Measurements from ENCODE around the gene FNBP1. TPM values are rescaled to one million over a fixed set of nuclear protein-coding genes. Genes with fewer than 3 reads are reported as not detected.
"Not testable (repeated sequence)": the region's sequence is repeated elsewhere in the genome, so short reads cannot be mapped to it uniquely, and the experiment has no call there.

FNBP1 gene
- total RNA-seq, 1 donor = 67.9 TPM

GRCh38 chr9:129899620-129900019, 143.4 kb downstream of the FNBP1 start:
- no peak for DNase-seq (ENCODE audit: low read depth in 2 of 3, low spot score in 2 of 3)

- DNase-seq (ENCODE audit: low read depth in 2 of 3, low spot score in 2 of 3) = no peak
Observed at GRCh38 chr9:129898185-129898584, 144.8 kb downstream of the FNBP1 start.

GRCh38 chr9:129897263-129897662, 145.7 kb downstream of the FNBP1 start:
- no peak for DNase-seq (ENCODE audit: low read depth in 2 of 3, low spot score in 2 of 3)

GRCh38 chr9:129895376-129896268, 147.4 kb downstream of the FNBP1 start:
- peak in 1 of 3 donors; percentile 34 for DNase-seq (ENCODE audit: low read depth in 2 of 3, low spot score in 2 of 3)

- peak in 1 of 3 donors; percentile 36 for DNase-seq (ENCODE audit: low read depth in 2 of 3, low spot score in 2 of 3)
Observed at GRCh38 chr9:129894120-129894823, 148.7 kb downstream of the FNBP1 start.

GRCh38 chr9:129891569-129891968, 151.4 kb downstream of the FNBP1 start:
- DNase-seq (ENCODE audit: low read depth in 2 of 3, low spot score in 2 of 3) = no peak

- not testable (repeated sequence) for DNase-seq (ENCODE audit: low read depth in 2 of 3, low spot score in 2 of 3)
Observed at GRCh38 chr9:129890718-129891299, 152.2 kb downstream of the FNBP1 start.

- peak in 2 of 3 donors; percentile 88 to 94 for DNase-seq (ENCODE audit: low read depth in 2 of 3, low spot score in 2 of 3)
Observed at GRCh38 chr9:129889941-129890717, 152.9 kb downstream of the FNBP1 start.

GRCh38 chr9:129889122-129889940, 153.7 kb downstream of the FNBP1 start:
- DNase-seq (ENCODE audit: low read depth in 2 of 3, low spot score in 2 of 3) = no peak

- DNase-seq (ENCODE audit: low read depth in 2 of 3, low spot score in 2 of 3) = peak in 2 of 3 donors; percentile 88 to 94
Observed at GRCh38 chr9:129888293-129889121, 154.5 kb downstream of the FNBP1 start.

GRCh38 chr9:129887334-129888292, 155.4 kb downstream of the FNBP1 start:
- no peak for DNase-seq (ENCODE audit: low read depth in 2 of 3, low spot score in 2 of 3)

- DNase-seq (ENCODE audit: low read depth in 2 of 3, low spot score in 2 of 3) = peak in 1 of 3 donors; percentile 37
Observed at GRCh38 chr9:129886226-129887174, 156.5 kb downstream of the FNBP1 start.

- peak in 2 of 3 donors; percentile 95 for DNase-seq (ENCODE audit: low read depth in 2 of 3, low spot score in 2 of 3)
Observed at GRCh38 chr9:129885670-129886106, 157.3 kb downstream of the FNBP1 start.

GRCh38 chr9:129885018-129885669, 157.8 kb downstream of the FNBP1 start:
- DNase-seq (ENCODE audit: low read depth in 2 of 3, low spot score in 2 of 3) = peak in 1 of 3 donors; percentile 43

GRCh38 chr9:129884220-129885017, 158.6 kb downstream of the FNBP1 start:
- DNase-seq (ENCODE audit: low read depth in 2 of 3, low spot score in 2 of 3) = peak in 2 of 3 donors; percentile 93 to 96

All from hematopoietic multipotent progenitor cell (in vitro differentiated cells).